Activated CD4-positive, alpha-beta T cell treated with anti-CD3 and anti-CD28 coated beads, Interleukin-10, Interleukin-2, amounts not matched to agents 100 ng/mL and 50 ng/mL, durations not matched to agents 16 hours and 8 hours (primary cell): ENCODE measurements around the gene TMEM63C.
A peak's percentile ranks its signal among the peaks of the same experiment; 100 is the strongest.

Source experiments
- DNase-seq: peaks from one replicate; pipeline ENCODE4 v3.0.0-alpha.2; 2020

The TMEM63C gene

GRCh38 chr14:77181603-77182437, at the start of gene TMEM63C:
TSS of gene TMEM63C (plus strand) at chr14:77181798. CDS start at chr14:77218814, 37,016 bp downstream.
- DNase-seq: peak; percentile 83

- DNase-seq: no peak
Observed at GRCh38 chr14:77131871-77132486, 49.6 kb upstream of the TMEM63C start.

GRCh38 chr14:77133720-77134338, 47.8 kb upstream of the TMEM63C start:
- peak; percentile 61 for DNase-seq

- DNase-seq: no peak
Observed at GRCh38 chr14:77139022-77139421, 42.6 kb upstream of the TMEM63C start.

GRCh38 chr14:77139540-77140358, 41.8 kb upstream of the TMEM63C start:
- peak; percentile 67 for DNase-seq

- DNase-seq: no peak
Observed at GRCh38 chr14:77140359-77141213, 41.0 kb upstream of the TMEM63C start.

GRCh38 chr14:77141214-77142004, 40.2 kb upstream of the TMEM63C start, which contains the start of gene ZDHHC22:
TSS of gene ZDHHC22 (minus strand) at chr14:77141791. CDS start at chr14:77139738, 2,053 bp downstream.
- peak; percentile 25 for DNase-seq

- no peak for DNase-seq
Observed at GRCh38 chr14:77142005-77142800, 39.4 kb upstream of the TMEM63C start.

- DNase-seq: no peak
Observed at GRCh38 chr14:77143071-77143470, 38.5 kb upstream of the TMEM63C start.

- DNase-seq: no peak
Observed at GRCh38 chr14:77144412-77145115, 37.0 kb upstream of the TMEM63C start.

GRCh38 chr14:77145975-77146740, 35.4 kb upstream of the TMEM63C start:
- DNase-seq: no peak

GRCh38 chr14:77148510-77149231, 32.9 kb upstream of the TMEM63C start:
- DNase-seq: no peak

- DNase-seq: peak; percentile 17
Observed at GRCh38 chr14:77151245-77151644, 30.4 kb upstream of the TMEM63C start.

GRCh38 chr14:77151918-77152588, 29.5 kb upstream of the TMEM63C start:
- peak; percentile 31 for DNase-seq

GRCh38 chr14:77153802-77154201, 27.8 kb upstream of the TMEM63C start:
- DNase-seq: no peak

- DNase-seq: no peak
Observed at GRCh38 chr14:77154421-77154820, 27.2 kb upstream of the TMEM63C start.

- no peak for DNase-seq
Observed at GRCh38 chr14:77155083-77155482, 26.5 kb upstream of the TMEM63C start.
